ENCODE data around the gene TMEM273. TPM values are rescaled to one million over a fixed set of nuclear protein-coding genes. Genes with fewer than 3 reads are reported as not detected.

The TMEM273 gene
- total RNA-seq, 1 experiment from 2014 or later, result not detected

DNA sequence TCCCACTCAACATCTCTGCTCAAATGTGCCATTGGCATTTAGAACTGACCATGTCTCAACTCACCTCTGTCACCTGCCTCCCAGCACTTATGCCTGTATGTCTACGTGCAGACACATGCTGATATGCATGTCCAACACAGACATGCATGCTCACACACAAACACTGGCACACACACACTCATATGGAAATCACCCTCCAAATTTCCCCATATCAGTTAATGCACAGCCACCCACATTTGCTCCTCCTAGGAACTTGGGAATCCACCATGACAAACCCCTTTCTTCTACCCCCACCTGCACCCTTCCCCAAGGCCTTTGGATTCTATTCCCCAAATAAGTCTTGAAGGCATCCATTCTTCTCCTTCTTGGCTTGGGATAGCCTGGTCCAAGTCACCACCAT lies 58.8 kb downstream of the TMEM273 start:
- Mint-ChIP-seq H3K27me3 (ENCODE audit: insufficient read depth, unreplicated experiment) (peaks cover 23% of the 10 kb centered on the region), H3K36me3 (ENCODE audit: insufficient read depth, unreplicated experiment) (no peaks in the 10 kb centered on the region), H3K4me1 (ENCODE audit: insufficient read depth, unreplicated experiment) (no peaks in the 10 kb centered on the region), H3K9me3 (ENCODE audit: unreplicated experiment) (no peaks in the 10 kb centered on the region), H3K4me3 (ENCODE audit: unreplicated experiment) (no peak overlapping the region), H3K27ac (ENCODE audit: low read depth, unreplicated experiment) (no peak overlapping the region)
- TF ChIP-seq CTCF (IDR thresholded peaks at IDR 0.05; ENCODE audit: unreplicated experiment), result no peak
- no peak for DNase-seq (ENCODE audit: unreplicated experiment)
- ChIA-PET POLR2A (no interaction called here), CTCF (no interaction called here)
- intact Hi-C loops (cut with micrococcal nuclease), result no loop called here
- no TSS peak for BruUV-seq (replicated peaks)

GRCh38 chr10:49128854-49129253 lies 59.3 kb downstream of the TMEM273 start:
- intact Hi-C loops (cut with micrococcal nuclease), result no loop called here
- CTCF ChIA-PET, result interaction anchor here (0.7 to 1.2 kb wide), 2 partner anchors 33 to 34 kb away, joined by 3 to 4 read pairs; no protein-coding TSS in a partner anchor
- Mint-ChIP-seq H3K36me3 (ENCODE audit: insufficient read depth, unreplicated experiment) (no peaks in the 10 kb centered on the region), H3K27ac (ENCODE audit: low read depth, unreplicated experiment) (no peak overlapping the region), H3K27me3 (ENCODE audit: insufficient read depth, unreplicated experiment) (peaks cover 23% of the 10 kb centered on the region), H3K4me1 (ENCODE audit: insufficient read depth, unreplicated experiment) (no peaks in the 10 kb centered on the region), H3K4me3 (ENCODE audit: unreplicated experiment) (no peak overlapping the region), H3K9me3 (ENCODE audit: unreplicated experiment) (no peaks in the 10 kb centered on the region)
- no peak for DNase-seq (ENCODE audit: unreplicated experiment)
- POLR2A ChIA-PET, result no interaction called here
- BruUV-seq (replicated peaks), result no TSS peak
- TF ChIP-seq CTCF (IDR thresholded peaks at IDR 0.05; ENCODE audit: unreplicated experiment), result no peak

DNA sequence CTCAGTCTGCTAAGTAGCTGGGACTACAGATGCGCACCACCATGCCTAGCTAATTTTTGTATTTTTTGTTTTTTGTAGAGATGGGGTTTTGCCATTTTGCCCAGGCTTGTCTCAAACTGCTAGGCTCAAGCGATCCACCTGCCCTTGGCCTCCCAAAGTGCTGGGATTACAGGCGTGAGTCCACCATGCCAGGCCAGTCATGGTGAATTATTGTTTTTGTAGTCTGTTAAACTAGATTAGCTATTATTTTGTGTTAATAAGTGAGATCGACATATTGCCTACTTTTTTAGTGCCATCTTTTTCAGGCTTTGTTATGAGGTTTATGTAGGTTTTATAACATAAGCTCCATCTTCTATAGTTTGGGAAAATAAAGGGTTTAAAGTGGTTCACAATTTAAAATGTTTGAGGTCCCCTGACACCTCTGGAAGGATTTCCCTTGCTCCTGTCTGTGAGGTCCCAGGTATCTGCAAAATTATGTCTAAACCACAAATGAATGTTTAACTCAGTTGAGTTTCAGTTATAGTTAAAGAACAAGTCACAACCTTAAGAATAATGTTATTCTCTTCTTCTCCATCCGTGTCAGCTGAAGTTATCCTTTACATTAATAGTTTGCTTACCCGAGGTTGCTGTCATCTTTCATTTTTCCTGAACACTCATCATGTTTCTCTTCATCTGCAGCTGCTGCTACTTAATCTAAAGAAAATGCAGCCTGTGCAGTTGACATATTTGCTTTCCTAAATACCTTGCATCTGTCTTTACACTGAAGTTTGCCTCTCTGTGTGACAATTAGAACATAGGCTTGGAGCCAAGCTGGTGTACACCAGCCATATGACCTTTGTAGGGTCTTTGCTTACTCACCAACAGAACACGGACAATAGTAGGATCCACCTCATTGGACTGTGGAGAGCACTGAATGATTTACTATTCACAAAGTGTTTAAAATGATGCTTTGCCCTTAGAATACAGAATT lies 63.9 kb downstream of the TMEM273 start:
- no peak overlapping the region for H3K4me3 Mint-ChIP-seq (ENCODE audit: unreplicated experiment)
- peaks cover 8% of the 10 kb centered on the region for H3K9me3 Mint-ChIP-seq (ENCODE audit: unreplicated experiment)
- H3K36me3 Mint-ChIP-seq (ENCODE audit: insufficient read depth, unreplicated experiment), result no peaks in the 10 kb centered on the region
- TF ChIP-seq CTCF (IDR thresholded peaks at IDR 0.05; ENCODE audit: unreplicated experiment), result no peak
- no TSS peak for BruUV-seq (replicated peaks)
- peaks cover 5% of the 10 kb centered on the region for H3K4me1 Mint-ChIP-seq (ENCODE audit: insufficient read depth, unreplicated experiment)
- CTCF ChIA-PET, result interaction anchor here (0.5 to 0.7 kb wide), 3 partner anchors 283 to 362 kb away, joined by 3 to 4 read pairs (median 3); no protein-coding TSS in a partner anchor
- POLR2A ChIA-PET, result interaction anchor here (1.0 kb wide), 1 partner anchor 15 kb away, joined by 3 read pairs; no protein-coding TSS in a partner anchor
- H3K27ac Mint-ChIP-seq (ENCODE audit: low read depth, unreplicated experiment), result no peak overlapping the region
- intact Hi-C loops (cut with micrococcal nuclease), result no loop called here
- H3K27me3 Mint-ChIP-seq (ENCODE audit: insufficient read depth, unreplicated experiment), result peaks cover 34% of the 10 kb centered on the region
- no peak for DNase-seq (ENCODE audit: unreplicated experiment)

GRCh38 chr10:49120911-49121310 lies 67.3 kb downstream of the TMEM273 start:
- ChIA-PET CTCF (interaction anchor here (0.7 to 0.8 kb wide), 2 partner anchors 40 to 757 kb away, joined by 3 read pairs; no protein-coding TSS in a partner anchor), POLR2A (no interaction called here)
- H3K27me3 Mint-ChIP-seq (ENCODE audit: insufficient read depth, unreplicated experiment), result peaks cover 20% of the 10 kb centered on the region
- TF ChIP-seq CTCF (IDR thresholded peaks at IDR 0.05; ENCODE audit: unreplicated experiment), result no peak
- peaks cover 8% of the 10 kb centered on the region for H3K9me3 Mint-ChIP-seq (ENCODE audit: unreplicated experiment)
- peaks cover 5% of the 10 kb centered on the region for H3K4me1 Mint-ChIP-seq (ENCODE audit: insufficient read depth, unreplicated experiment)
- intact Hi-C loops (cut with micrococcal nuclease), result no loop called here
- H3K4me3 Mint-ChIP-seq (ENCODE audit: unreplicated experiment), result no peak overlapping the region
- DNase-seq (ENCODE audit: unreplicated experiment), result no peak
- H3K36me3 Mint-ChIP-seq (ENCODE audit: insufficient read depth, unreplicated experiment), result no peaks in the 10 kb centered on the region
- no peak overlapping the region for H3K27ac Mint-ChIP-seq (ENCODE audit: low read depth, unreplicated experiment)
- no TSS peak for BruUV-seq (replicated peaks)

Measured in MCF 10A (cell line).